Bone marrow (tissue), 2 donors: ENCODE measurements around the gene COBL.

ENCODE experiments used
- DNase-seq, 2 donors: peaks; one replicate each; lab custom pipeline; 2025; lab: John Stamatoyannopoulos, UW

COBL gene

GRCh38 chr7:51306761-51307160 lies 9.8 kb downstream of the COBL start:
- DNase-seq: no peak

DNA sequence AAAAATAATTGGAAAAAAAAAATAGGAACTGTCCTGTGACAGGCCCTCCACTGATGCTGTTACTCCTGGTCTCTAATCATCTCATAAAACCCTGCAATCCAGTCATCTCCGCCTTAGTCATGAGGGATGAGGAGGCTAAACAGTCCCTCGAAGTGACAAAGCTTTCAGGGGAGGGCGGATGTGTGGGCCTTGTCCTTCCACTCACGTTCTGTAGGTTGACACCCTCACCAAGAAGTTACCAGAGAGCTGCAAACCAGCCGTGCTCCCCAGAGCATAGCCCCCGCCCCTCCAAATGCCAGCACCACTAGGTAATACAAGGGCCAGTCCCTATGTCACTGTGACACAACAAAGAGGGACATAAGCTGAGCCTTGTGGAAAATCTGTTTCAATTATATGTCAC lies 11.9 kb downstream of the COBL start:
- no peak for DNase-seq

- no peak for DNase-seq
Observed at GRCh38 chr7:51303142-51303525, 13.5 kb downstream of the COBL start.

GRCh38 chr7:51301806-51302205 lies 14.8 kb downstream of the COBL start:
- no peak for DNase-seq

- DNase-seq: no peak
Observed at GRCh38 chr7:51300762-51301674, 15.6 kb downstream of the COBL start.

DNA sequence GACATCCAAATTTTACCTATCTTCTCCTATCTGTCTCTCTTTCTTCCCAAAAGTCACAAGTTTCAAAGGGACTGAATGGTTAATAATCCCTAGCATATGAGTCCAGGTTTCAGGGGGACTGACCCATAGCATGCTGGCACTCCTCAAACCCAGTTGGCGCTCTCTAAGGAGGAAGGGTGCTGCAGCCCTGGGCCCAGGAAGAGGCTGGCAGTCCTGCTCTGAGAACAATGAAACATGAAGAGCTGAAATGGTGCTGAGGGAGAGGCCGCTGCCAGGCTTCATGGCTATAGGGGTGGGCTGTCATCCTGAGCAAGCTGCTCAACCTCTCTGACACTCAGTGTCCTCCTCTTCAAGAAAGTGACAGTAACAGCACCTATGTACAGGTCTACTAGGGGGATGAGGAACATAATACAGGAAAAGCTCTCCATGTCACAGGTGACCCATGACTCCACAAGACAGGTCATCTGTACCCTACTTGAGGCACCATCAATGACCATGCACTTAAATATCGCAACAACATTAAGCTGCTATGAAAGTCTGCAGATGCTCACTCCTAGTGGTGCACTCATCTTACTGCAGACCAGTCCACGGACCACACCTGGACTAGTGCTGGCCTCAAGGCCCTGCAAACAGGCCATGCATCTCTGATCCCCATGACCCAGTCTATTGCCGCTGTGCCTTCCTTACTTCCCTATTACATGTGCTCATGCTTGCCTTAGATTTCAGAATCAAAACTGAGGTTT lies 17.0 kb downstream of the COBL start:
- no peak for DNase-seq

- DNase-seq: no peak
Observed at GRCh38 chr7:51298912-51299311, 17.7 kb downstream of the COBL start.

DNA sequence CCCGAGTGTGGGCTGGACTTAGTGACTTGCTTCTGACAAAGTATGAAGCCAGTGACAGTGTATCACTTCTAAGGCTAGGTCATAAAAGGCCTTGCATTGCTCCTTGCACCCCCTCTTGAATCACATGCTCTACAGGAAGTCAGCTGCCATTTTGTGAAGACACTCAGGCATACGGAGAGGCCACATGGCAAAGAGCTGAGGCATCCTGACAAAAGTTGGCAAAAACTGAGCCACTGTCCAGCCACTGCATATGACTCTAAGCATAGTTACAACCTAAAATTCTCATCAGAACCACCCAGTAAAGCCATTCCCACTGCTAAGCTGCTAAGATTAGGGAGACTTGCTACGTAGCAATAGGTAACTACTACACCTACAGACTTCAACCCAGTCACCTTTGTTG lies 18.6 kb downstream of the COBL start:
- no peak for DNase-seq

- no peak for DNase-seq
Observed at GRCh38 chr7:51295440-51296245, 21.0 kb downstream of the COBL start.

DNA sequence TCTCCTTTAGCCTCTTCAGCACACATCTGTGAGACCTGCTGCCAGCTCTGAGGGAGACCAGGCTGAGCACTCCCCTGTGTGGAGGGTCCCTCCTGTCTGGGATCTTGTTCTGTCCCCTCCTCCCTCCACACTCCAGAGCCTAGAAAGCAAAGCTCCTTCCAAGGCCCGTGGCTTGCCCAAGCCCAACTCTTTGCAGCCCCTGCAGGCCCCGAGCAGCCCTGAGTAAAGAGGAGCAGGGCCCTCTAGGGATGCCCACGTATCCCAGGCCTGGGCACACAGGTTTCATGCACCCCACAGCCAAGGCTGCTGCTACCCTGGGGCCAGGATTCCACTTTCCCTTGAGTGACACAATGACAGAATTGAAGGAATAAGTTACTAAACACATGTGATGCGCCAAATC lies 24.0 kb downstream of the COBL start:
- no peak for DNase-seq

DNA sequence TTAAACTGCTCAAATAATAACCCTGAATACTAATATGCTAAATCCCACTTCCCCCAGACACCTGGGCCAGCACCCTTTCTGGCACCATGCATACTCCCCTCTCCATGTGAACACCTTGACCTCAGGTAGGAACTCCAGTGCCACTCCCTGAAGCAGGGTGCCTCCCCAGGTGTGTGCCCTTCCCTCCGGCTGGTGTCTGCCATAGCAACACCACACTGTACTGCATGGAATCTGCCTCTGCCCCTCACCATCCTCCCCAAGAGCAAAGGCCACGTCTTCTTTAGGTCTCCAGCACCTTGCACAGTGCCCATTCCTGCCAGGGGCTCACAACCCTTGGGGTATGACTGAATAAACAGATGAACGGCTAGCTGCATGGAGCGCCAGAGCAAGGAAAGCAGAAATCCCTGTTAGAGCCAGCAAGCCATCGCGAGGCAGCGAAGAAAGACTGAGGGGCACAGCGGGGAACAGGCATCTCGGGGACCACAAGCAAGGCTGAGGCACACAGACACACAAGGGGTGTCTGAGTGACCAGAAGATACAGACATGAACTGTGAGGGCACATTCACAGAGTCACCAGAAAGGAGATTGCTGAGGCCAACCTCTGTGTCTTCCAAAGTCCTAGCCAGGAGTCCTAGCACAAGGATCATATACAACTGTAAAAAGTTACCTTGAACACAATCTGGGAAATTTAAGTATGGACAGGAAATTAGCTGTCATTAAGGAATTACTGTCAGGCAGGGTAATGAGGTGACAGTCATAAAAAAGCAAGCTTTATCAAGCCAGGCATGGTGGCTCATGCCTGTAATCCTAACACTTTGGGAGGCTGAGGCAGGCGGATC lies 25.7 kb downstream of the COBL start:
- DNase-seq: no peak

DNA sequence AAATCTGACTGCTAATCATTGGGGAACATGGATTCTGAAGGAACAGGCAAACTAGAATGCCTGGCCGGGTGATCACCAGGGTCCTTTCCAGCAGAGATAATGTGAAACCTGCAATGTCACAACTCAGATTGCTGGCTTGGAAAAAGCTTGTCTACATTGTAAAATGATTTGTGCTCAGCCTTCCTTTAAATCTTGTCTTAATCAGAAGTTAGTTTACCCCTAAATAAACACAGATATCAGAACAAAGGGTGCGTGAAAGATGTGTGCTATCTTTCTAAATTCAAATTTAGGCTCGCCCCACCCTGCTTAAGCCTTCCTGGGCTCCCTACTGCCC lies 26.3 kb downstream of the COBL start:
- no peak for DNase-seq

DNA sequence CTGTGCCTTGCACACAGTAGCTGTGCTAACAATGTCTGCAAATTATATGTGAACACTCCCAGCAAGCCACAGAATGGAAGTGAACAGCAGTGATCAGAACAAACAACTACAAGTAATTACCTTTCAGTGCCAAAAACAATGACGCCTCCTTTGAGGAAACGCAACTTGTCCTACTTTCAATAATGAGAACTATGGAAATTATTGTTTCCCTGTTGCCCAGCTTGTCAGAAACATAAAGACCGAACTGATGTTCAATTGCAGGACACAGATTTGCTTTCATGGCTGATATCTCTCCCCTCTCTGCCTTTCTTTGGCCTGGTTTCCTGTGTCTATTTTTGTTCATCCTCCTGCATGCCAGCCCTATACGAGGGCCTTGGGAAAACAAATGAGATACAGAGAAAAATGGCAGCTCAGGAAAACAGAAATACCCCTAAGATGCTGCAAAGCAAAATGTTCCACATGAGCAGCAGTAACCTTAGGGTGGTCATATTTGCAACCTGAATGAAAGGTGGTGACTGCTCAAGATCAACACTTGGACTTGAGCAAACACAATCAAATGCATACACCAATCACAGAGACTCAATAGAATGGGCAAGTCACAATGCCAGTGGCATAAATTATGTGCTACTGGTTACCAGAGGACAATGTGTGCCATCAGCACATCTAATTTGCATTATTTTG lies 26.8 kb downstream of the COBL start:
- no peak for DNase-seq

DNA sequence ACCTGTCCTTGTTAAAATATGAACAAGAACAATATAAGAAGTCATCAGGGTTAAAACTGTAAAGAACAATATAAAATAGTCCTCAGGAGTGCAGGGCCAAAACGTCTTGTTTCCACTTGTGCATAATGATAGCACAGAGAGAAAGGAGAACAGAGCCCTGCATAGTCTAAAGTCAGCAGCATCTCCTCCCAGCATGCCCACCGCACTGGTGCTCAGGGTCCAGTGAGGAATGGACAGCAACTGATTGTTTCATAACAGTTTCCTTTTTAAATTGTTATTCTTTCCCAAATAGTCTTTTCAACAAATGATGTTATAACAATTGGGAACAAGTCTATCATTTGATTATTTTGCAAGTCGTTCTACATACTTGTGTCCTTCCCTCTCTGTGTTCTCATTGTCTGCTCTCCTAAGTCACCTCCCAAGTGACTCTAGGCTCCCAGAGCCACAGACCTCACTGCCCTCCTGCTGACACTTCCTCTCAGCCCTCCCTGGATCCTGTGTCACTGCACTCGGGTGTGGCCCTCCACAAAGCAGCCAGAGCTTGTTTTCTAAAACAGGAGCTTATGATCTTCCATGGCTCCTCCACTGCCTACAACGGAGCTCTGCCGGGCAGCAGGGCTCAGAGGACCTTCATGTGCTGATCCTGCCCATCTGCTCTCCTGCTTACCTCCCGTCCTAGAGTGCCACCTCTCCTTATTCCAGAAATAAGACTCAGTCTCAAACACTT lies 27.6 kb downstream of the COBL start:
- DNase-seq: no peak

GRCh38 chr7:51286401-51286800 lies 30.2 kb downstream of the COBL start:
- no peak for DNase-seq

DNA sequence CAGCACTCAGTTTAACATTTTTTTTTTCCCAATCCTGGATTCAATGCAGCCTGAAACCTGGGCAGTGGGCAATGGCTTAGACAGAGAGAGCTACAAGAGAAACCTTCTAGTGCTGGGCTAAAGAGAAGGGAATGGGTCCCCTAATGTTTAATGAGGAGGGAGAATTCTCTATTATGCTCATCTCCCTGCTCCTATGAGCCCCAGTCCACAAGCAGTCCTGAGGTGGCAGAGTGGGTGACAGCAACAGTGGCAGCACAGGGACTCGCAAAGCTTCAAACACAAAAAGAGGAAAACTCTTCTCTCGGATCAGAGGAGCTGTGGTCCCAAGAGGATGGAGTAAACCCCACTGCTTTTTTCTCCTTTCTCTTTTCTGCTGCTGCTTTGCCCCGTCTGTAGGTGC lies 36.5 kb downstream of the COBL start:
- no peak for DNase-seq

GRCh38 chr7:51279391-51280023 lies 37.1 kb downstream of the COBL start:
- DNase-seq: no peak

DNA sequence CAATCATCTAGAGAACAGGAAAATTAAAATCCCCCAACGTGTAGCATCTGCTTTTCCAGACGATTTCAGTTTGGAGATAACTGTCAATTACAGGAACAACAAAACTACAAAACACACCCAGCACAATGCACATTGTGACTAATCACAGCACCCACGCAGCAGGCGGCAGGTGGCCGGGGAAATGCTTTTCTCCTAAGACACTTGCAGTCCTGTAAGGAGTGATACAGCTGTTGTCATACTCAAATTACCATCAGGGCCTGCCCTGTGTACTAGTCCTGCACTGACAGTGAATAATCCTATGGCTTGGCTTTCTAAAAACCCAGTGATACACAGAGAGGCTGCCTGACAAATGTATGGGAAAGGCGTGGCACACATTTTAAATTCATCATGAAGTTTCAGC lies 37.8 kb downstream of the COBL start:
- DNase-seq: no peak

- DNase-seq: no peak
Observed at GRCh38 chr7:51276967-51277366, 39.6 kb downstream of the COBL start.

- DNase-seq: no peak
Observed at GRCh38 chr7:51276091-51276605, 40.5 kb downstream of the COBL start.
